ENCODE results near the gene RAD51B. TPM values are rescaled to one million over a fixed set of nuclear protein-coding genes. Genes with fewer than 3 reads are reported as not detected.

Gene RAD51B
- total and polyA plus RNA-seq, 2 donors, result 6.2 to 92.9 TPM

- no peaks in the 10 kb centered on the region for H3K36me3 ChIP-seq (ENCODE audit: insufficient read depth)
- WGBS, result 71% methylated on average over 3 of the region's 3 CpGs
- no peak overlapping the region for H3K4me3 ChIP-seq (ENCODE audit: low read depth, low read length)
- H3K4me1 ChIP-seq (ENCODE audit: insufficient read depth), result no peaks in the 10 kb centered on the region
- H3K27ac ChIP-seq (ENCODE audit: low read depth), result no peak overlapping the region
- no peak for DNase-seq (ENCODE audit: extremely low spot score)
Measured at GRCh38 chr14:67887478-67887877, 67.9 kb downstream of the RAD51B start.

- Histone ChIP-seq H3K27ac (ENCODE audit: low read depth) (no peak overlapping the region), H3K4me3 (ENCODE audit: low read depth, low read length) (no peak overlapping the region), H3K4me1 (ENCODE audit: insufficient read depth) (no peaks in the 10 kb centered on the region), H3K36me3 (ENCODE audit: insufficient read depth) (no peaks in the 10 kb centered on the region)
- WGBS, result 86% methylated on average over 4 of the region's 4 CpGs
- no peak for DNase-seq (ENCODE audit: extremely low spot score)
Measured at GRCh38 chr14:67889455-67889854, 69.9 kb downstream of the RAD51B start.

- H3K4me1 ChIP-seq (ENCODE audit: insufficient read depth), result no peaks in the 10 kb centered on the region
- no peak overlapping the region for H3K4me3 ChIP-seq (ENCODE audit: low read depth, low read length)
- DNase-seq (ENCODE audit: extremely low spot score), result no peak
- WGBS, result 88% methylated on average over 1 of the region's 1 CpG
- no peak overlapping the region for H3K27ac ChIP-seq (ENCODE audit: low read depth)
- H3K36me3 ChIP-seq (ENCODE audit: insufficient read depth), result no peaks in the 10 kb centered on the region
Measured at GRCh38 chr14:67892466-67893100, 73.0 kb downstream of the RAD51B start.

GRCh38 chr14:67900231-67900630 is 80.7 kb downstream of the RAD51B start:
- H3K36me3 ChIP-seq (ENCODE audit: insufficient read depth), result no peaks in the 10 kb centered on the region
- H3K4me3 ChIP-seq (ENCODE audit: low read depth, low read length), result no peak overlapping the region
- H3K4me1 ChIP-seq (ENCODE audit: insufficient read depth), result no peaks in the 10 kb centered on the region
- H3K27ac ChIP-seq (ENCODE audit: low read depth), result no peak overlapping the region
- DNase-seq (ENCODE audit: extremely low spot score), result peak; percentile 40
- WGBS, result 79% methylated on average over 1 of the region's 1 CpG

- DNase-seq (ENCODE audit: extremely low spot score), result no peak
- Histone ChIP-seq H3K4me3 (ENCODE audit: low read depth, low read length) (no peak overlapping the region), H3K27ac (ENCODE audit: low read depth) (no peak overlapping the region), H3K4me1 (ENCODE audit: insufficient read depth) (no peaks in the 10 kb centered on the region), H3K36me3 (ENCODE audit: insufficient read depth) (no peaks in the 10 kb centered on the region)
Measured at GRCh38 chr14:67908052-67908754, 88.6 kb downstream of the RAD51B start.

GRCh38 chr14:67911562-67911961 is 92.0 kb downstream of the RAD51B start:
- Histone ChIP-seq H3K4me1 (ENCODE audit: insufficient read depth) (no peaks in the 10 kb centered on the region), H3K4me3 (ENCODE audit: low read depth, low read length) (no peak overlapping the region), H3K36me3 (ENCODE audit: insufficient read depth) (no peaks in the 10 kb centered on the region), H3K27ac (ENCODE audit: low read depth) (no peak overlapping the region)
- DNase-seq (ENCODE audit: extremely low spot score), result no peak
- 45% methylated on average over 2 of the region's 2 CpGs for WGBS

- 83% methylated on average over 4 of the region's 4 CpGs for WGBS
- H3K27ac ChIP-seq (ENCODE audit: low read depth), result no peak overlapping the region
Measured at GRCh38 chr14:67916430-67916829, 96.9 kb downstream of the RAD51B start.

GRCh38 chr14:67917006-67917405 is 97.4 kb downstream of the RAD51B start:
- WGBS, result 92% methylated on average over 6 of the region's 6 CpGs
- no peak for DNase-seq (ENCODE audit: extremely low spot score)
- Histone ChIP-seq H3K4me1 (ENCODE audit: insufficient read depth) (no peaks in the 10 kb centered on the region), H3K27ac (ENCODE audit: low read depth) (no peak overlapping the region), H3K36me3 (ENCODE audit: insufficient read depth) (no peaks in the 10 kb centered on the region), H3K4me3 (ENCODE audit: low read depth, low read length) (no peak overlapping the region)

More at GRCh38 chr14:67916430-67916829, 96.9 kb downstream of the RAD51B start:
- DNase-seq (ENCODE audit: extremely low spot score), result no peak
- no peaks in the 10 kb centered on the region for H3K36me3 ChIP-seq (ENCODE audit: insufficient read depth)
- no peak overlapping the region for H3K4me3 ChIP-seq (ENCODE audit: low read depth, low read length)
- no peaks in the 10 kb centered on the region for H3K4me1 ChIP-seq (ENCODE audit: insufficient read depth)

- DNase-seq (ENCODE audit: extremely low spot score), result no peak
- H3K27ac ChIP-seq (ENCODE audit: low read depth), result no peak overlapping the region
- H3K4me3 ChIP-seq (ENCODE audit: low read depth, low read length), result no peak overlapping the region
- no peaks in the 10 kb centered on the region for H3K36me3 ChIP-seq (ENCODE audit: insufficient read depth)
- H3K4me1 ChIP-seq (ENCODE audit: insufficient read depth), result no peaks in the 10 kb centered on the region
Measured at GRCh38 chr14:67918838-67919237, 99.3 kb downstream of the RAD51B start.

GRCh38 chr14:67919259-67920032 is 99.9 kb downstream of the RAD51B start:
- Histone ChIP-seq H3K4me3 (ENCODE audit: low read depth, low read length) (no peak overlapping the region), H3K4me1 (ENCODE audit: insufficient read depth) (no peaks in the 10 kb centered on the region), H3K27ac (ENCODE audit: low read depth) (no peak overlapping the region), H3K36me3 (ENCODE audit: insufficient read depth) (no peaks in the 10 kb centered on the region)
- 26% methylated on average over 7 of the region's 7 CpGs for WGBS
- no peak for DNase-seq (ENCODE audit: extremely low spot score)

GRCh38 chr14:67926821-67927220 is 107.2 kb downstream of the RAD51B start:
- Histone ChIP-seq H3K27ac (ENCODE audit: low read depth) (no peak overlapping the region), H3K36me3 (ENCODE audit: insufficient read depth) (no peaks in the 10 kb centered on the region), H3K4me1 (ENCODE audit: insufficient read depth) (no peaks in the 10 kb centered on the region), H3K4me3 (ENCODE audit: low read depth, low read length) (no peak overlapping the region)
- no peak for DNase-seq (ENCODE audit: extremely low spot score)
- WGBS, result 93% methylated on average over 3 of the region's 3 CpGs

GRCh38 chr14:67927244-67927643 is 107.7 kb downstream of the RAD51B start:
- Histone ChIP-seq H3K4me1 (ENCODE audit: insufficient read depth) (no peaks in the 10 kb centered on the region), H3K36me3 (ENCODE audit: insufficient read depth) (no peaks in the 10 kb centered on the region), H3K27ac (ENCODE audit: low read depth) (no peak overlapping the region), H3K4me3 (ENCODE audit: low read depth, low read length) (no peak overlapping the region)
- DNase-seq (ENCODE audit: extremely low spot score), result no peak
- WGBS, result 92% methylated on average over 4 of the region's 4 CpGs

GRCh38 chr14:67928375-67928774 is 108.8 kb downstream of the RAD51B start:
- no peak overlapping the region for H3K4me3 ChIP-seq (ENCODE audit: low read depth, low read length)
- DNase-seq (ENCODE audit: extremely low spot score), result no peak
- H3K27ac ChIP-seq (ENCODE audit: low read depth), result no peak overlapping the region
- WGBS, result 94% methylated on average over 11 of the region's 11 CpGs
- no peaks in the 10 kb centered on the region for H3K4me1 ChIP-seq (ENCODE audit: insufficient read depth)
- H3K36me3 ChIP-seq (ENCODE audit: insufficient read depth), result no peaks in the 10 kb centered on the region

- DNase-seq (ENCODE audit: extremely low spot score), result no peak
- Histone ChIP-seq H3K27ac (ENCODE audit: low read depth) (no peak overlapping the region), H3K36me3 (ENCODE audit: insufficient read depth) (no peaks in the 10 kb centered on the region), H3K4me1 (ENCODE audit: insufficient read depth) (no peaks in the 10 kb centered on the region), H3K4me3 (ENCODE audit: low read depth, low read length) (no peak overlapping the region)
- WGBS, result 82% methylated on average over 4 of the region's 4 CpGs
Measured at GRCh38 chr14:67932708-67933246, 113.2 kb downstream of the RAD51B start.

All from urinary bladder (tissue), 4 donors.